HEK293 (cell line): ENCODE measurements around the gene AGT.

Source experiments
- CTCF ChIP-seq: fragments of 450-650 bp; formaldehyde crosslinking; IDR thresholded peaks from 2 replicates; pipeline ENCODE4 v1.5.1; 2016; ENCODE audit warnings: missing biosample characterization, missing genetic modification characterization
- KLF1 ChIP-seq: fragments of 450-650 bp; formaldehyde crosslinking; IDR thresholded peaks from 2 replicates; pipeline ENCODE4 v1.5.1; 2016; ENCODE audit warnings: missing biosample characterization, missing genetic modification characterization
- REST ChIP-seq: fragments of 450-650 bp; formaldehyde crosslinking; IDR thresholded peaks from 2 replicates; pipeline ENCODE4 v1.5.1; 2016; ENCODE audit warnings: missing biosample characterization, missing genetic modification characterization
- ZNF621 ChIP-seq: fragments of 450-650 bp; formaldehyde crosslinking; IDR thresholded peaks from 2 replicates; pipeline ENCODE4 v1.5.1; 2017; ENCODE audit warnings: missing biosample characterization, missing genetic modification characterization

- TF ChIP-seq ZNF621 (tag by site-specific recombination) (no peak), CTCF (tag by site-specific recombination) (no peak), REST (tag by site-specific recombination) (no peak), KLF1 (tag by site-specific recombination) (no peak)
Measured at GRCh38 chr1:230713138-230713537, 784 bp downstream of the AGT start.
